Measurements from ENCODE around the gene CDSN. TPM values are rescaled to one million over a fixed set of nuclear protein-coding genes. Genes with fewer than 3 reads are reported as not detected.

Gene CDSN
- total RNA-seq (2022) = 0.16 TPM in 1 of 2 replicates, not detected in the other
- not detected for Bru-seq, nascent RNA
- not detected for BruChase-seq, experiment 1, labeled RNA remaining after a 6-hour chase
- BruChase-seq, experiment 2, labeled RNA remaining after a 2-hour chase = percentile 15 among the genes with signal in this experiment
- long read RNA-seq, partial matches to known transcripts = 0 of 6 reads
- long read RNA-seq, other reads (novel, unspliced or antisense) = 6 of 6 reads

GRCh38 chr6:31120151-31120915 is at the start of gene CDSN:
CDSN (minus strand) TSS chr6:31120446; CDS start chr6:31120419, 27 bp downstream.
- H3K9me3 Mint-ChIP-seq (ENCODE audit: unreplicated experiment) = no peaks in the 10 kb centered on the region
- intact Hi-C loops (cut with micrococcal nuclease) = no loop called here
- peaks cover 11% of the 10 kb centered on the region for H3K36me3 Mint-ChIP-seq (ENCODE audit: insufficient read depth, unreplicated experiment)
- ChIA-PET CTCF (interaction anchor here (1.1 to 2.2 kb wide), 2 partner anchors 33 to 40 kb away, joined by 3 to 6 read pairs; no protein-coding TSS in a partner anchor), POLR2A (interaction anchor here (0.6 kb wide), 1 partner anchor 495 kb away, joined by 3 read pairs; the partner anchor contains the start of gene AIF1)
- TF ChIP-seq CTCF (IDR thresholded peaks at IDR 0.05; ENCODE audit: unreplicated experiment) = no peak
- no peak within 1 kb of the TSS for H3K27ac Mint-ChIP-seq (ENCODE audit: low read depth, unreplicated experiment)
- no TSS peak for BruUV-seq (replicated peaks)
- peaks cover 32% of the 10 kb centered on the region for H3K4me1 Mint-ChIP-seq (ENCODE audit: insufficient read depth, unreplicated experiment)
- H3K4me3 Mint-ChIP-seq (ENCODE audit: unreplicated experiment) = no peak within 1 kb of the TSS
- no peaks in the 10 kb centered on the region for H3K27me3 Mint-ChIP-seq (ENCODE audit: insufficient read depth, unreplicated experiment)
- DNase-seq (ENCODE audit: unreplicated experiment) = no peak

GRCh38 chr6:31169123-31169857 is 49.0 kb upstream of the CDSN start:
- ChIA-PET POLR2A (no interaction called here), CTCF (no interaction called here)
- no peak for TF ChIP-seq CTCF (IDR thresholded peaks at IDR 0.05; ENCODE audit: unreplicated experiment)
- peaks cover 5% of the 10 kb centered on the region for H3K36me3 Mint-ChIP-seq (ENCODE audit: insufficient read depth, unreplicated experiment)
- peaks cover 5% of the 10 kb centered on the region for H3K4me1 Mint-ChIP-seq (ENCODE audit: insufficient read depth, unreplicated experiment)
- H3K4me3 Mint-ChIP-seq (ENCODE audit: unreplicated experiment) = no peak overlapping the region
- H3K27me3 Mint-ChIP-seq (ENCODE audit: insufficient read depth, unreplicated experiment) = no peaks in the 10 kb centered on the region
- DNase-seq (ENCODE audit: unreplicated experiment) = no peak
- H3K27ac Mint-ChIP-seq (ENCODE audit: low read depth, unreplicated experiment) = no peak overlapping the region
- H3K9me3 Mint-ChIP-seq (ENCODE audit: unreplicated experiment) = no peaks in the 10 kb centered on the region
- BruUV-seq (replicated peaks) = no TSS peak
- intact Hi-C loops (cut with micrococcal nuclease) = no loop called here

GRCh38 chr6:31168606-31169005 is 48.4 kb upstream of the CDSN start:
- POLR2A ChIA-PET = no interaction called here

More at GRCh38 chr6:31168606-31169005, 48.4 kb upstream of the CDSN start:
- Mint-ChIP-seq H3K9me3 (ENCODE audit: unreplicated experiment) (no peaks in the 10 kb centered on the region), H3K36me3 (ENCODE audit: insufficient read depth, unreplicated experiment) (peaks cover 5% of the 10 kb centered on the region), H3K4me1 (ENCODE audit: insufficient read depth, unreplicated experiment) (peaks cover 5% of the 10 kb centered on the region), H3K27me3 (ENCODE audit: insufficient read depth, unreplicated experiment) (no peaks in the 10 kb centered on the region), H3K27ac (ENCODE audit: low read depth, unreplicated experiment) (no peak overlapping the region), H3K4me3 (ENCODE audit: unreplicated experiment) (no peak overlapping the region)
- BruUV-seq (replicated peaks) = no TSS peak
- CTCF ChIA-PET = no interaction called here
- intact Hi-C loops (cut with micrococcal nuclease) = no loop called here
- TF ChIP-seq CTCF (IDR thresholded peaks at IDR 0.05; ENCODE audit: unreplicated experiment) = no peak
- no peak for DNase-seq (ENCODE audit: unreplicated experiment)

Measured in MCF 10A (cell line).